ENCODE measurements around the gene TRIOBP.

The TRIOBP gene

GRCh38 chr22:37824674-37825641 is 128.1 kb downstream of the TRIOBP start:
- no peak for DNase-seq (ENCODE audit: low spot score)
